ENCODE results near the gene CD47.

The CD47 gene

GRCh38 chr3:108118038-108118768 is 27.4 kb upstream of the CD47 start:
- DNase-seq (ENCODE audit: low read depth in 2 of 3, low spot score in 2 of 3) = no peak

GRCh38 chr3:108117241-108117775 is 26.5 kb upstream of the CD47 start:
- DNase-seq (ENCODE audit: low read depth in 2 of 3, low spot score in 2 of 3) = no peak

- DNase-seq (ENCODE audit: low read depth in 2 of 3, low spot score in 2 of 3) = no peak
Measured at GRCh38 chr3:108114423-108115065, 23.7 kb upstream of the CD47 start.

GRCh38 chr3:108113975-108114374 is 23.1 kb upstream of the CD47 start:
- DNase-seq (ENCODE audit: low read depth in 2 of 3, low spot score in 2 of 3) = no peak

- DNase-seq (ENCODE audit: low read depth in 2 of 3, low spot score in 2 of 3) = no peak
Measured at GRCh38 chr3:108110934-108111333, 20.1 kb upstream of the CD47 start.

- no peak for DNase-seq (ENCODE audit: low read depth in 2 of 3, low spot score in 2 of 3)
Measured at GRCh38 chr3:108108416-108108815, 17.6 kb upstream of the CD47 start.

GRCh38 chr3:108106449-108106848 is 15.6 kb upstream of the CD47 start:
- DNase-seq (ENCODE audit: low read depth in 2 of 3, low spot score in 2 of 3) = no peak

GRCh38 chr3:108106031-108106430 is 15.2 kb upstream of the CD47 start:
- no peak for DNase-seq (ENCODE audit: low read depth in 2 of 3, low spot score in 2 of 3)

GRCh38 chr3:108103886-108104797 is 13.3 kb upstream of the CD47 start:
- DNase-seq (ENCODE audit: low read depth in 2 of 3, low spot score in 2 of 3) = no peak

- DNase-seq (ENCODE audit: low read depth in 2 of 3, low spot score in 2 of 3) = no peak
Measured at GRCh38 chr3:108103040-108103751, 12.4 kb upstream of the CD47 start.

- DNase-seq (ENCODE audit: low read depth in 2 of 3, low spot score in 2 of 3) = no peak
Measured at GRCh38 chr3:108102420-108103039, 11.7 kb upstream of the CD47 start.

- DNase-seq (ENCODE audit: low read depth in 2 of 3, low spot score in 2 of 3) = no peak
Measured at GRCh38 chr3:108100906-108101660, 10.3 kb upstream of the CD47 start.

GRCh38 chr3:108099679-108100428 is 9.0 kb upstream of the CD47 start:
- no peak for DNase-seq (ENCODE audit: low read depth in 2 of 3, low spot score in 2 of 3)

GRCh38 chr3:108099244-108099643 is 8.4 kb upstream of the CD47 start:
- DNase-seq (ENCODE audit: low read depth in 2 of 3, low spot score in 2 of 3) = no peak

- no peak for DNase-seq (ENCODE audit: low read depth in 2 of 3, low spot score in 2 of 3)
Measured at GRCh38 chr3:108098003-108098370, 7.2 kb upstream of the CD47 start.

GRCh38 chr3:108097322-108098002 is 6.6 kb upstream of the CD47 start:
- no peak for DNase-seq (ENCODE audit: low read depth in 2 of 3, low spot score in 2 of 3)

GRCh38 chr3:108096532-108097321 is 5.9 kb upstream of the CD47 start:
- no peak for DNase-seq (ENCODE audit: low read depth in 2 of 3, low spot score in 2 of 3)

- DNase-seq (ENCODE audit: low read depth in 2 of 3, low spot score in 2 of 3) = no peak
Measured at GRCh38 chr3:108093616-108094015, 2.8 kb upstream of the CD47 start.
